Right forelimb (tissue), 1 donor: ENCODE results near the gene WDR89.
"Not testable (repeated sequence)": the region's sequence is repeated elsewhere in the genome, so short reads cannot be mapped to it uniquely, and the experiment has no call there.

Experiments used
- DNase-seq: peaks from one replicate; pipeline ENCODE4 v3.0.0-alpha.2; 2018

Gene WDR89

DNA sequence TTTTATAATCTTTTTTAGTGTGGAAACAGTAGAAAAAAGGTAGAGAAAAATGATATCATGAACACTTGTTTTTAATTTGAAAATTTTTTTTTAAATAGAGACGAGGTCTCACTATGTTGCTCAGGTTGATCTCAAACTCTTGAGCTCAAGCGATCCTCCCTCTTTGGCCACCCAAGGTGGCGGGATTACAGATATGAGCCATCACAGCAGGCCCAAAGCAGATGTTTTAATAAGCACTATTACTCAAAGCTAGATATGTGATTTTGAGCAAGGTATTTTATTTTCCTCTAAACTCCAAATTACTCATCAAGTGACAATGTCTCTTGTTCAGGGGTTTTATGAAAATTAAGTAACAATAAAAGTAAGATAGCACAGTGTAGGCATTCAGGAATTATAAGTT is 10.7 kb upstream of the WDR89 start:
- no peak for DNase-seq

DNA sequence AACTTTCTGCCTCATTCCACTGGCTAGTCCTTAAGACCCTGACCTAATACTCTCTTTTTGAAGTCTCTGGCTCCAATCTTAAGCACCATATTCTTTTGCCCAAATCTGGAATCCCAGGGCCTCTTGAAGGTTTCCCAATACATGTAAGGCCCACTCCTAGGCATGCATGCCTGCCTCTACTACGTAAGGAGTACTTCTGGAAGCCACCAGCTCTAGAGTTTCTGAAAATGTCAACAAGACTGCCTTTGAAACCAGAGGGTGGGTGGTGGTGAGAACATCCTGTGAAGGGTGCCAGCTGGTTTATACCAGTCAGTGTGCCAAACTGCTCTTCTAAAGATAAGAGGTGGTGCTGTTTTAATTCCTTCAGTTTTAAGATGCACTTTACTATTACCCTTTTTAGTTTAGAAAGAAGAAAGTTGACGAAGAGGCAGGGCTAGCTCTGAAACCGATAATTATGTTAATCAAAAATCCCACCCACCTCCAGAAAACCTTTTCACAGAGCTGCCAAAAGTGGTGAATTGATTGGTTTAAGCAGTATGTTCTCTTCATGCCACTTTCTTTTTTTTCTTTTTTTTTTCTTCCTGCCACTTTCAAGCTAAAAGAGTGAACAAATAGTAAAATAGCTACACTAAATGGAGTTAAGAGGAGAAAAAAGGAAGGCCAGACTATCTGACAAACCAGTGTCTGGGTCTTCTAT is 8.7 kb upstream of the WDR89 start:
- DNase-seq, result no peak

DNA sequence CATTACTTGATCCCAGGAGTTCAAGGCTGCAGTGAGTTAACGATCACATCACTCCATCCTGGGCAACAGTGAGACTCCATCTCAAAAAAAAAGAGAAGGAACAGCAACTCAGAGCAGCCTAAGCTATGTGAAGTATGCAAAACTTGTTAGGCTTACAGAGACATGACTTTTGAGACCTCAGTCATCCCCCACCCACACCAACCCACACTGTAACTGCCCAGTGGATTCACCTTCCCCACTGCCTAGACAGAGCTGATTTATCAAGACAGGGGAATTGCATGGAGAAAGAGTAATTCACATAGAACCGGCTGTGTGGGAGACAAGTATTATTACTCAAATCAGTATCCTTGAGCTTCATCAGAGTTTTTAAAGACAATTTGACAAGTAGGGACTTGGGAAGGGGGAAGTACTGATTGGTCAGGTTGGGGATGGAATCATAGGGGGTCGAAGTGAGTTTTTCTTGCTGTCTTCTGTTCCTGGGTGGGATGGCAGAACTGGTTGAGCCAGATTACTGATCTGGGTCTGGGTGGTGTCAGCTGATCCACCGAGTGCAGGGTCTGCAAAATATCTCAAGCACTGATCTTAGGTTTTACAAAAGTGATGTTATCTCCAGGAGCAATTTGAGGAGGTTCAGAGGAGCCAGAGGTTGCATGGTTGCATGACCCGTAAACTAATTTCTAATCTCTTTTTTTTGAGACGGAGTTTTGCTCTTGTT is 6.2 kb upstream of the WDR89 start:
- DNase-seq, result no peak

DNA sequence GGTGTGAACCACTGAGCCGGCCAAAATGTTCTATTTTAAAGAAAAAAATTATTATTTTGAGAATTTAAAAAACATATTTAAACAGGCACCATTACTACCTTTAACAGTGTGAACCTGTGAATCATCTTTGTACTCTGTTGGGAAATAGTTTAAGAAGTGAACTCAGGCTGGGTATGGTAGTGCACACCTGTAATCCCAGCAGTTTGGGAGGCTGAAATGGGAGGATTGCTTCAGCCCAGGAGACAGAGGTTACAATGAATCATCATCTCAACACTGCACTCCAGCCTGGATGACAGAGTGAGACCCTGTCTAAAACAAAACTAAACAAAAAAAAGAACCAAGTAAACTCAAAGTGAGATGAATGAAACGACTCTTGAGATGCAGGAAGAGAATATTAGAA is 3.1 kb upstream of the WDR89 start:
- no peak for DNase-seq

DNA sequence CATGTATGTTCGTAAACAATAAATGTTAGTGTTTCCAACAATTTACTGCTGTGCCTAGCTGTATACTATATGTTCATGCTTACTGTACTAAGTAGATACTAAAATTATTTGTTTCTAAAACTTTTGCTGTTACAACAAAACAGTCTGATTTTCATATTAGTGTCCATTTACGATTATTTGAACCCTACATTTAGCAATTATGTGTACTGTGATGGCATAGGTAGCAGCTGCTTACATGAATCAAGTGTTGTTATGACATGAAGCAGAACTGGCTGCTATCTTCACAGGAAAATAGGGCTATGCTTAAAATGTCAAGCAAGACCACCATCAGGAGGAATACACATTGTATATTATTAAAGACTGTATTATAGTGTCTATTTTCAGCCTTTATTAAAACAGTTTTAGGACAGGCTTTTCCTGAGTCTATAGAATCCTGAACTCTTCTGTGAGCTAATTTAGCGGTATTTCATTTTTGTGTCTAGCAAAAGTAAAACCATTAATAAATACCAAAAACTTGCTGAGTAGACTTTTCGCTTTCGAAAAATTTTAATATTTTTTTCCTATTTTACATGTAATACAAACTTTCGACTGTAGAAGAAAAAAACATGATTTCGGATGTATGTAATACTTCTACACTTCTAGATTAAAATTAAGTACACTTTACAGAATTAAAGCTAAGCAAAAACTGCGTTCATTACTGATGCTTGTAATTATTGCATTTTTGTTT is 1.1 kb upstream of the WDR89 start:
- no peak for DNase-seq

DNA sequence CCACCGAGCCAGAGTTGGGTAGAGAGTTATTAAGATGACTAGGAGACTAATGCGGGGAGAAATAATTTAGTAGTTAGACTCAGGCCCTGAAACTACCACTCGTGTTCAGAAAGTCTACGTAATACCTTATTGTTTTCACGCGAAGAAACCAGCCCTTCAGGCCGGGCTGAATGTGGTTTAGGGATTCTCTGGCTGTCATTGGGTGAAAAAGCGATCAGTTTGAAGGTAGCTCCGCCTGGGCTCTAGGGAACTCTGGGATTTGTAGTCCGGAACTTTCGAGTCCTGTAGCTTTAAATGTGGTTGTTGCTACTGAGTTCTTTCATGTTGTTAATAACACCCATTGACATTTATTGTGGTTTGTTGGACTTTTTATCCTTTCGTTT is 549 bp upstream of the WDR89 start:
- no peak for DNase-seq

DNA sequence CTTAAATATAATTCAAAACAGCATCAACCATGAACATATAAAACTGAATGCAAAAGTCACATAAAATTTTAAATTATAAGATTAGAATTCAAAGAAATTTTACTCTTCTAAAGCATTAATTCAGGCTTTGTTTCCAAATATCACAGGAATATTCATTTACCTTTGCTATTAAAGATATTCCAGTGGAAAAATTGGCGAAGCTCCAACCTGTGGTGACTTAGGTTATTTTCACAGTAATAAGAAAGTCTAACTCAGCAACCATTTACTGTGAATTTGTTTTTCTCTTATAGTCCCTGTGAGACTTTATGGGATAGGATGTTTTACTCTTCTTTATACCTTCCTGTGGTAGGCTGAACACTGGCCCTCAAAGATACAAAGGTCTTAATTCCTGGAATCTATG is 3.2 kb downstream of the WDR89 start:
- DNase-seq, result no peak

DNA sequence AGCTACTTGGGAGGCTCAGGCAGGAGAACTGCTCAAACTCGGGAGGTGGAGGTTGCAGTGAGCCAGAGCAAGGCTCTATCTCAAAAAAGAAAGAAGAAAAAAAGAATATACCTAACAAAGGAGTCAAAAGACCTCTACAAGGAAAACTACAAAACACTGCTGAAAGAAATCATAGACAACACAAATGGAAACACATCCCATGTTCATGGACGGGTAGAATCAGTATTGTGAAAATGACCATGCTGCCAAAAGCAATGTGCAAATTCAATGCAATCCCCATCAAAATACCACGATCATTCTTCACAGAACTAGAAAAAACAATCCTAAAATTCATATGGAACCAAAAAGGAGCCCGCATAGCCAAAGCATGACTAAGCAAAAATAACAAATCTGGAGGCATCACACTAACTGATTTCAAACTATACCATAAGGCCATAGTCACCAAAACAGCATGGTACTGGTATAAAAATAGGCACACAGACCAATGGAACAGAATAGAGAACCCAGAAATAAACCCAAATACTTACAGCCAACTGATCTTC is 5.5 kb downstream of the WDR89 start:
- not testable (repeated sequence) for DNase-seq

DNA sequence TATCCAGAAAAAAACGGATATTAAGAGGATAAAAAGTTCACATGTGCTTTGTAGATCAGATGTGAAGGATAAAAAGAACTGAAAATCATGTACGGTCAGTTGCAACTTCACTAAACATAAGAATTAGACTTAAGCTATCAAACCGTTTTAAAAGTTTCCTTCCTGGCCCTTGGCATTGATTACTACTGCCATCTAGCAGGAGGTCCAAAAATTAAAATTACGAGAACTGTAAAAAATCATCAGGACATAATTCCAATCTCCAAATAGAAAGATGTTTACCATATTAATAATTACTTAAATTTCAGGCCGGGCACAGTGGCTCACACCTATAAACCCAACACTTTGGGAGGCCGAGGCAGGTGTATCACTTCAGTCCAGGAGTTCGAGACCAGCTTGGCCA is 7.9 kb downstream of the WDR89 start:
- no peak for DNase-seq

DNA sequence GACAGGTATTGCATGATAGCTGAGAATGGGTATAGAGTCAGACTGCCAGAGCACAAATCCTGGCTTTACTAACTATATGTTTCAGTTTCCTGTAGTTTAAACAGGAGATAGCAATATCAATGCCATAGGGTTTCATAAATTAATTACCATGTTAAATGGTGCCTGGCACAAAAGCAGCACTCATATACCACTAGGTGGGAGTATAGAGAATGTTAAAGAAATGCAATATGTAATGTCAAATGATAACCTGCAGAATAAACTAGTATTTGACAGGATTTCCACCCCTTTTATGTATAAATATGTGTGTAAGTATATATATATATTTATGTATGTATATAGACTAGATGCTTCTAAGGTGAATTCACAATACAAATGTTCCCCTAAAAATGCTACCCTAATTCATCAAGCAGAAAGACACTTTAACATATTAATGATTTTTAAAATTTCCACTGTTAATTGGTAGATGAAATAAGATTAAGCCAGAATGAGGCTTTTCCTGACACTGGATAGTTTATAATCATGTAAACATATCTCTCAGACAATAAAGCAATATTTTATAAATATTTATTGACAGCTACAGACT is 8.6 kb downstream of the WDR89 start:
- no peak for DNase-seq

DNA sequence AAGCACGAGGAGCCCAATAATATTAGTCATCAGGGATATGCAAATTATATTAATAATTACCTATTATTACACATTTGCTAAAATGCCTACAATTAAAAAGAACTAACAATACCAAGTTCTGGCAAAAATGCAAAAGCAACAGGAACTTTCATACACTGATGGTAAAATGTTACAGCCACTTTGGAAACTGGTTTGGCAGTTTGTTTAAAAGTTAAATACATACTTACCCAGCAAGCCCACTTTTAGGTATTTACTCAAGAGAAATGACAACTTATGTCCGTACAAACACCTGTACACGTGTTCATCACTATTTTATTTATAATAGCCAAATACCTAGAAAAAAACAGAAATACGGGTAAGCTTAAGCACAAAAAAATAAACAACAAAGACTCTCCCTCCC is 17.0 kb downstream of the WDR89 start:
- DNase-seq, result no peak

DNA sequence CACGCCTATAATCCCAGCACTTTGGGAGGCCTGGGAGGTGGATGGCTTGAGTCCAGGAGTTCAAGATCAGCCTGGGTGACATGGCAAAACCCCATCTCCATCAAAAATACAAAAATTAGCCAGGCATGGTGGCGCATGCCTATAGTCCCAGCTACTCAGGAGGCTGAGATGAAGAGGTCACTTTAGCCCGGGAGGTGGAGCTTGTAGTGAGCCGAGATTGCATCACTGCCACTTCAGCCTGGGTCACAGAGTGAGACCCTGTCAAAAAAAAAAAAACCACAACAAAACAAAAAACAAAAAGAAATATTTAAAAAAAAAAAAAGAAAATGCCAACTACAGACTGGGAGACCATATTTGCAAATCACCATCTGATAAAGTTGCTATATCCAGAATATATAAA is 17.5 kb downstream of the WDR89 start:
- no peak for DNase-seq

DNA sequence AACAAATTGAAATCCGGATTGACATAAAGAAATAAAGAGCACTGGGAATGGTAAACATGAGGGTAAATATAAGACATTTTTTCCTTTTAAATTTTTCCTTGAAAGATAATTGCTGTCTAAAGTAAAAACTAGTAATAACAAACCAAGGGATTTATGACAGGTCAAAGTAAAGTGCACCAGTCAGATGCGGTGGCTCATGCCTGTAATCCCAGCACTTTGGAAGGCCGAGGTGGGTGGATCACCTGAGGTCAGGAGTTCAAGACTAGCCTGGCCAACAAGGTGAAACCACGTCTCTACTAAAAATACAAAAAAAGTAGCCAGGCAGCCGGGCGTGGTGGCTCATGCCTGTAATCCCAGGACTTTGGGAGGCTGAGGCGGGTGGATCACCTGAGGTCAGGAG is 19.7 kb downstream of the WDR89 start:
- DNase-seq, result not testable (repeated sequence)

DNA sequence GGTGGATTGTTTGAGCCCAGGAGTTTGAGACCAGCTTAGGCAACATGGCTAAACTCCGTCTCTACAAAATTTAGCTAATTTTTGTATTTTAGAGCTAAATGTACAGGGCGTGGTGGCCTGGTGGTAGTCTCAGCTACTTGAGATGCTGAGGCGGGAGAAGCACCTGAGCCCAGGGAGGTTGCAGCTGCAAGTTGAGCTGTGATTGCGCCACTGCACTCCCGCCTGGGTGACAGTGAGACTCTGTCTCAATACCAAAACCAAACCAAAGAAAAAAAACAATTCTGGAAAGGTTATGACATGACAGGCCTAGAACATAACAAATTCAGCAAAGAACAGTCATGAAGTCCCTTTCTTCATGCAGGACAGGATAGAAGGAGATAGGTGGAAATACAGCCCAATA is 25.7 kb downstream of the WDR89 start:
- DNase-seq, result no peak

DNA sequence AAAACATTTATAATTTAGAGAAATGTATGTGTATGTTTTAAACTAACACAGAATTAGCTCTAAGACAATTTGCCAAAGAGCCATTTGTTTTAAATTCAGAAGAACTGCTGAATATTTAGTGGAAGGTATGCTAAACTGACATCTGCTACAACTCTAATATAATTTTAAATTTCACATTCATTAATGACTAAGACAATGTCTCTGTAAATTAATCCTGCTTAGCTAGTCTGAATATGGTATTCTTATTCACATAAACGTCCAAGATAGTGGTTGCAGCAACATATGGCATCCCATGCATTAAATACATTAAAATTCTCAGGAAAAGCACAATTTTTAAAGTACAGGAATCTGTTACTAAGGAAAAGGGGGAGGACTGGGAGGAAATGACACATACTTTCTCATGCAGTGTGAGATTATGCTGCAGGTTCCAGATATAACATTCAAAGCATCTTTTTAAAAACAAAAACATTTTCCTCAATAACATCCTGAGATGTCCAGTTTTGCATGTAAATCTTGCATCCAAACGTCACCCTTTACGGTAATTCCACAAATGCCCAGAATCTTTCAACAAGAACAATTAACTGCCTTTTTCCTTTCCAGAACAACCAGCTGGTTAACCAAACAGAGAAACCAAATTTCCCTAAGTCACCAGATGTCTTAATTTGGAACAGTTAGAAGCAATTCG is 26.9 kb downstream of the WDR89 start:
- no peak for DNase-seq

DNA sequence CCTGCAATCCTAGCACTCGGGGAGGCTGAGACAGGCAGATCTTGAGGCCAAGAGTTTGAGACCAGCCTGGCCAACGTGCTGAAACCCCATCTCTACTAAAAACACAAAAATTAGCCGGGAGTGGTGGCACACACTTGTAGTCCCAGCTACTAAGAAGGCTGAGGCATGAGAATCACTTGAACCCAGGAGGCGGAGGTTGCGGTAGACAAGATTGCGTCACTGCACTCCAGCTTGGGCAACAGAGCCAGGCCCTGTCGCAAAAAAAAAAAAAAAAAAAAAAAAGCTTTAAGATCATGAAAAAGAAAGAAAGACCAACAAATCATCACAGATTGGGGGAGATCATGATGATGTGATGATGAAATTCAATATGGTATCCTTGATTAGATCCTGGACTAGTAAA is 30.6 kb downstream of the WDR89 start:
- DNase-seq, result no peak

DNA sequence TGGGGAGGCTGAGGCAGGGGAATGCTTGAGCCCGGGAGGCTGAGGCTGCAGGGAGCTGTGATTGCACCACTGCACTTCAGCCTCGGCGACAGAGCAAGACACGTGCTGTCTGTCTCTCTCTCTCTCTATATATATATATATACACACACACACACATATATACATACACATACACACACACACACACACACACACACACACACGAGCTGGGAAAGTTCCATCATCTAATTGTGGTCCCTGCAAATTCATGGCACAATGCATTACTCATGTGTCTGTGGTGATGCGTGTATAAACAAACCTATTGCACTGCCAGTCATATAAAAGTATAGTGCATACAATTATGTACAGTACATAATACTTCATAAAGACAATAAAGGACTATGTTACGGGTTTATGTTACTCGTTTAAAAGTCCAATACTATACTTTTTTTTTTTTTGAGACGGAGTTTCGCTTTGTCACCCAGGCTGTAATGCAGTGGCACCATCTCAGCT is 36.6 kb downstream of the WDR89 start:
- DNase-seq, result no peak

DNA sequence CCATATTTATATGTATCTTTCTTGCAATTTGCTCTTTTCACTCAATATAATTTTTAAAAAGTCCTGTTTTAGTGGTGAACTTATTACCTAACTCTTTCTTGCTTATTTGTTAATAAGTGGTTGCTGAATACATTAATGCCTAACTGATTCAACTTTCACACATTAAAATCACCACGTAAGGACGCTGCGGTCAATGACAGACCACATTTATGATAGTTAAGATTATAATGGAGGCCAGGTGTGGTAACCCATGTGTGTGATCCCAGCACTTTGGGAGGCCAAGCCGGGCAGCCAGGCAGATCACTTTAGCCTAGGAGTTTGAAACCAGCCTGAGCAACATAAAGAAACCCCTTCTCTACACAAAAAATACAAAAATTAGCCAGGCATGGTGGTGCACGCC is 37.0 kb downstream of the WDR89 start:
- DNase-seq, result no peak

DNA sequence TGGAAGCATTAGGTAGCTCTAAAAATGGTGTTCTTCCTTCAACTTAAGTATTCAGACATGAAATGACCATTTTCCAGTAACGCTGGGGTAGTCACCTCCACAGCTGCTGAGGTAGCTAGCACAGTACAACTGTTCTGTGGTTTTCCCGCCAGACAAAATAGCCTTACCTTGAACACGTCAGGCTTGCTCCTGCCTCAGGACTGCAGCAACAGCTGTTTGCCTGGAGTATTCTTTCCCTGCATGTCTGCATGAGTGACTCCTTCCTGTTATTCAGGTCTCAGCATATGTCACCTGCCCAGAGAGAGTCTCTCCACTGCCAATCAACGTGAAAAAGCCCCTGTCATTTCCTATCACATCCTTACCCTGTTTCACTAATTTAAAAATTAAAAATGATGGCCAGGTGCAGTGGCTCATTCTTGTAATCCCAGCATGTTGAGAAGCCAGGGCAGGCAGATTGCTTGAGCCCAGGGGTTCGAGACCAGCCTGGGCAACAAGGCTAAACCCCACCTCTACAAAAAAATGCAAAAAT is 37.9 kb downstream of the WDR89 start:
- no peak for DNase-seq

DNA sequence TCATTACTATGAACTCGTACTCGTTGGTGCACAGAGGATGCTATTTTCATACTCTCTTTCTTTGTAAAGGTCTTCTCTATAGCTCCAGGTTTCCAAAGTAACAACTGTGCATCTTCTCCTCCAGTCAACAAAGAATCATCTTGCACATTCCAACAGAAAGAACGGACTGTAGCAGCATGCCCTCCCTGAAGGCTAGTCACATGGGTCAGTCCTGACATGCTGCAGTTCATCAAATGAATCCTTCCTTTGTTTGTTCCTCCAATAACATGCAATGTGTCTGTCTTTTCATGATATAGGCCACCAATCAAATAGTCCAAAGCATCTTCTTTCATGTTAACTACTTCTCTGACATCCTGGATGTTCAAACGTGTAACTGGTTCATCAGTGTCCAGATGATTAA is 42.9 kb downstream of the WDR89 start:
- no peak for DNase-seq

DNA sequence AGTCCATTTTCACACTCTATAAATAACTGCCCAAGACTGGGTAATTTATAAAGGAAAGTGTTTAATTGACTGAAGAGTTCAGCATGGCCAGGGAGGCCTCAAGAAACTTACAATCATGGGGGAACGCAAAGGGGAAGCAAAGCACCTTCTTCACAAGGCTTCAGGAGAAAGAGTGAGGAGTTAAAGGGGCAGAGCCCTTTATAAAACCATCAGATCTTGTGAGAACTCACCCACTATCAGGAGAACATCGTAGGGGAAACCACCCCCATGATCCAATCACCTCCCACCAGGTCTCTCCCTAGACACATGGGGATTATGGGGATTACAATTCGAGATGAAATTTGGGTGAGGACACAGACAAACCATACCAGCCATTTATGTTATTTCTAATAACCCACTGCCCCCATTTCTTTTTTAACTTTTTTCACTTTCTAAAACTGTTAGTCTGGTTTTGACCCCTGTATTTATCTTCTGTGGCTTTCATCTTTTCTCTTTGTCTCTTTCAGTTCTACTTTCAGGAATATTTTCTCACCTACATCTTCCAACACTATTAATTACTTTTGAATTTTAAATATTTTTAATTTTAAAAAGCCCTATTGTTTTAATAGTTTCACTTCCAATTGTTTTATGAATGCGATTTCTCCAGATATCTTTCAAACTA is 44.5 kb downstream of the WDR89 start:
- DNase-seq, result no peak
